GM12865 (cell line): ENCODE results near the gene CCDC60.

ENCODE experiments used
- DNase-seq: peaks from one replicate; pipeline ENCODE4 v3.0.0; 2010; ENCODE audit warnings: low read depth
- H3K4me3 ChIP-seq: 2 replicates; pipeline ENCODE4 v1.5.1; 2011; ENCODE audit warnings: mild to moderate bottlenecking, low read depth, low read length, control low read depth
- CTCF ChIP-seq: IDR thresholded peaks from 2 replicates; pipeline ENCODE4 v1.5.1; 2011; ENCODE audit warnings: low read length, control low read depth, low read depth, inconsistent platforms; ENCODE audit not compliant: insufficient read depth; ENCODE audit errors: missing control alignments

Gene CCDC60

DNA sequence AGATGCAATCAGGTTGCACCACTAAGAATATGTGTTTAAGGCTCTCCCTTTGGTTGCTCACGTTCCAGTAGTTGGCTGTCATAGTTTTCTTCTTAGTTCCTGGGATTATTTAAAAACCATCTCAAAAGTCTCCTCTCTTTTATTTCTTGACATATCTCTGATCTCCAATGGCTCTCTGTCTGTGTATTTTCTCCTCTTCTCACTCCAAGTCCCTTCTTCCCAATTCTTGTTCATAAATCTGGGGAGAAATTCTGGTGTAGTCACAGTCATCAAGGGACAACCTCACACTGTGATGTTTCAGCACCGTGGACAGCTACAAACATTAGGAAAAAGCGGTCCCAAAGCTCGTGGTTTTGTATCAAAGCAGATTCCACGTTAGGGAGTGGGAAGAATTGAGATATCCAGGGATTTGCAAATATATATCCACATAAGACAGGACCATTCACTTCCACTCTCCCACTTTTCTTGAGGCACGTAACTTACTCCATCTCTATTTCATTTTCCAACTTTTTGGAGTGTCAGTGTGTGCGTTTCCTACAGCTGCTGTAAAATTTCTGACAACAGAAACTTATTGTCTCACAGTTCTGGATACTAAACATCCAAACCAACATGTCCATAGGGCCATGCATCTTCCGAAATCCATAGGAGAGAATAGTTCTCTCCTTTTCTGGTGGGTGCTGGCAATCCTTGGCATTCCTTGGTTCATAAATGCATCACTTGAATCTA is 178.4 kb downstream of the CCDC60 start:
- H3K4me3 ChIP-seq = no peak overlapping the region
- no peak for TF ChIP-seq CTCF
- DNase-seq = peak; percentile 3

GRCh38 chr12:119528241-119528640 is 193.7 kb downstream of the CCDC60 start:
- H3K4me3 ChIP-seq = no peak overlapping the region
- DNase-seq = peak; percentile 26
- TF ChIP-seq CTCF = no peak

- TF ChIP-seq CTCF = no peak
- no peak for DNase-seq
- no peak overlapping the region for H3K4me3 ChIP-seq
These were observed 205.9 kb downstream of the CCDC60 start for GRCh38 chr12:119540476-119540875.

GRCh38 chr12:119544765-119545625 is 210.5 kb downstream of the CCDC60 start:
- TF ChIP-seq CTCF = peak; percentile 81
- H3K4me3 ChIP-seq = no peak overlapping the region
- peak; percentile 82 for DNase-seq

GRCh38 chr12:119546340-119546739 is 211.8 kb downstream of the CCDC60 start:
- no peak for TF ChIP-seq CTCF
- no peak overlapping the region for H3K4me3 ChIP-seq
- DNase-seq = no peak

GRCh38 chr12:119547001-119547400 is 212.5 kb downstream of the CCDC60 start:
- no peak for DNase-seq
- no peak for TF ChIP-seq CTCF

More at GRCh38 chr12:119547001-119547400, 212.5 kb downstream of the CCDC60 start:
- no peak overlapping the region for H3K4me3 ChIP-seq
